A172 (cell line): ENCODE results near the gene CITED2. TPM values are rescaled to one million over a fixed set of nuclear protein-coding genes. Genes with fewer than 3 reads are reported as not detected.
A peak's percentile ranks its signal among the peaks of the same experiment; 100 is the strongest.

Experiments used
- DNase-seq: peaks from one replicate; pipeline ENCODE4 v3.0.0-alpha.2; 2015; ENCODE audit warnings: low spot score
- total RNA-seq: library from RNA; depleted of rRNA; stranded (reverse); fragments of >200 nt; shearing (Covaris generic); gene quantifications from 2 replicates; pipeline ENCODE4 v1.2.3, GENCODE V29; 2014; rRNA removed

The CITED2 gene
- total RNA-seq, 1 experiment from 2014 or later, result 169 TPM

- no peak for DNase-seq
Observed at GRCh38 chr6:139330306-139330705, 44.1 kb downstream of the CITED2 start.

- DNase-seq, result no peak
Observed at GRCh38 chr6:139329224-139329623, 45.2 kb downstream of the CITED2 start.

DNA sequence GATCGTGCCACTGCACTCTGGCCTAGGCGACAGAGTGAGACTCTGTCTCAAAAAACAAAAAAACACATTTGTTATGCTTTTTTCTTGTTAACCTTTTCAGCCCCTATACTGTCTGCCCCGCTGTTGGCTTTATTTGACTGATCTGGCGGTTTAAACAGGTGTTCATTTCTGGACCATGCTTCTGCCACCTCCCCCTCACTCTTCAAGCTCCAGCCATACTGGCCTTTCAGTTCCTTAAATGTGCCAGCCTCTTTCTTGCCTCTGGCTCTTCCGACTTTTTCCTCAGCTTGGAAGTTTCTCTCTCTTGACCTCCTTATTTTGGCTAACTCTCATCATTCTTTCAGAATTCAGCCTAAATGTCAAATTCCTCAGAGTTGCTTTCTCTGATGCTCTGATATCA, 47.4 kb downstream of the CITED2 start:
- DNase-seq, result no peak

GRCh38 chr6:139325686-139326085, 48.8 kb downstream of the CITED2 start:
- DNase-seq, result no peak

- DNase-seq, result no peak
Observed at GRCh38 chr6:139325125-139325524, 49.3 kb downstream of the CITED2 start.

DNA sequence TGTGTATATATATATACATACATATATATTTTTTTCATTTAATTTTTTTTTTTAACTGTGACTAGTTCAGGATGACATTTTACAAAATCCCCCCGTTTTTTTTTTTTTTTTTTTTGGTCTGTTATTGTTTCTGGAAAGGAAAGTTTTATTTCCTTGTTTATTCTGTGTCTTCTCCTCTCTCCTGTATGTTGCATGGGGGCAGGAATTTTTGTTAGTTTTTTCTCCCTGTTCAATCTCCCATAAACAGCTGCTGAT, 50.2 kb downstream of the CITED2 start:
- no peak for DNase-seq

DNA sequence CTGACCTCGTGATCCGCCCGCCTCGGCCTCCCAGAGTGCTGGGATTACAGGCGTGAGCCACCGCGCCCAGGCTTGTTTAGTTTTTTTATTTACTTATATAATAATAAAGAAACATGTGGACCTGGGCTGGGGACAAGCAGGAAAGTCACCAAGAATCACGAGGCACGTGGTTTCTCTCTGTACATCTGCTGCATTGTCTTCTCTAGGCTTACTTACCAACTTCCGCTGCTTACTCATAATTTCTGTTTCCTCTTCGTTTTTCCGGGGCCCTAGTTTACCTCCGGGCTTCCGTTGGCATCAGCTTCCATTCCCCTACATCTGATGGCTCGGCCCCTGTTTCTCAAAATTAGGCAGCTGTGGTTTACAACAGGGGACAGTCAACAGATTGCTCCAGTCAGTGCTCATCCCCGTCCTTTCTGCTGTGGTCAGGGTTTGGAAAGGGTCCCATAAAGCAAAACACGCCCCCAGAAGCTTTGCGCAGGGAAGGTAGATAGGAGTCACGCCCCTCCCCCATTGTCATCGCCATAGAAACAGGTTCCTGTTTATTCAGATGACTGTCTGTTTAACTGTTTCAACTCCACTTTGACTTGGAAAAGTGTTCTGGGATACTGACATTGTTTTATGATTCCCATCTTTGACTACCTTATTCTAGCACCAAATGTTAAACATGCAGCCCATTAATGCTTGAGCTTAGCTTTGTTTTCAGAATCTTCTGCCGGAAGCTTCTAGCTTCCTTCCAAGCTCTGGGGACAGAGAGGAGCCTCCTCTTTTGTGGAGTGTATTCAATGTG, 50.7 kb downstream of the CITED2 start:
- peak; percentile 76 for DNase-seq

Other genes with a start within 250 kb of the CITED2 start
- 7.5 and 10.8 TPM in 2 replicates for gene HECA, start 239.6 kb downstream of the CITED2 start, total RNA-seq
- 0.17 and 0.22 TPM in 2 replicates for gene TXLNB, start 82.7 kb downstream of the CITED2 start, total RNA-seq